ENCODE results near the gene ITGA4. TPM values are rescaled to one million over a fixed set of nuclear protein-coding genes. Genes with fewer than 3 reads are reported as not detected.
"Not testable (repeated sequence)": the region's sequence is repeated elsewhere in the genome, so short reads cannot be mapped to it uniquely, and the experiment has no call there.

Gene ITGA4
- 6.6 TPM for total RNA-seq
- long read RNA-seq, transcript ITGA4-201 (16 exons, 2,070 nt) = major isoform, 8 of 9 reads
- long read RNA-seq, partial matches to known transcripts = 0 of 9 reads
- long read RNA-seq, other reads (novel, unspliced or antisense) = 0 of 9 reads

DNA sequence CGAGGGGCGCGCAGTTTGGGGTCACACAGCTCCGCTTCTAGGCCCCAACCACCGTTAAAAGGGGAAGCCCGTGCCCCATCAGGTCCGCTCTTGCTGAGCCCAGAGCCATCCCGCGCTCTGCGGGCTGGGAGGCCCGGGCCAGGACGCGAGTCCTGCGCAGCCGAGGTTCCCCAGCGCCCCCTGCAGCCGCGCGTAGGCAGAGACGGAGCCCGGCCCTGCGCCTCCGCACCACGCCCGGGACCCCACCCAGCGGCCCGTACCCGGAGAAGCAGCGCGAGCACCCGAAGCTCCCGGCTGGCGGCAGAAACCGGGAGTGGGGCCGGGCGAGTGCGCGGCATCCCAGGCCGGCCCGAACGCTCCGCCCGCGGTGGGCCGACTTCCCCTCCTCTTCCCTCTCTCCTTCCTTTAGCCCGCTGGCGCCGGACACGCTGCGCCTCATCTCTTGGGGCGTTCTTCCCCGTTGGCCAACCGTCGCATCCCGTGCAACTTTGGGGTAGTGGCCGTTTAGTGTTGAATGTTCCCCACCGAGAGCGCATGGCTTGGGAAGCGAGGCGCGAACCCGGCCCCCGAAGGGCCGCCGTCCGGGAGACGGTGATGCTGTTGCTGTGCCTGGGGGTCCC, at the start of gene ITGA4:
TSS of gene ITGA4 (plus strand) at position 266 of the 620 bp plus-strand sequence. CDS start at position 535, 269 bp downstream.
- DNase-seq (ENCODE audit: low spot score) = peak; percentile 92

GRCh38 chr2:181408861-181409260, 48.3 kb upstream of the ITGA4 start:
- no peak for DNase-seq (ENCODE audit: low spot score)

- DNase-seq (ENCODE audit: low spot score) = no peak
Observed at GRCh38 chr2:181411105-181411849, 45.9 kb upstream of the ITGA4 start.

- DNase-seq (ENCODE audit: low spot score) = no peak
Observed at GRCh38 chr2:181419129-181419855, 37.9 kb upstream of the ITGA4 start.

- no peak for DNase-seq (ENCODE audit: low spot score)
Observed at GRCh38 chr2:181420259-181421130, 36.7 kb upstream of the ITGA4 start.

DNA sequence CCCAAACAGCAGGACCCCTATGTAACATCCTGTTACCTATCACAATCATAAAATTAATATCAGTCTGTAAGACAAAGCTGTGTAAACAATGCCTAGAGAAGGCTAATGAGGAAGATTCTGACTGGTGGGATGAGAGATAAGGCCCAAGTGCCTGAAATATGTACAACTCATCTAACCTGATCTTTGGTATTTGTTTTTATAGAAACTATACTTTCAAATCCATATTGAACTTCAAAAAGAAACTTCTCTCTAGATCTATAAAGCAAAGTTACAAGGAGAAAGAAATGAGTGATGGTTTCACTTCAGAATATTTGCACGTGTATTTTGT, 36.1 kb upstream of the ITGA4 start:
- DNase-seq (ENCODE audit: low spot score) = no peak

DNA sequence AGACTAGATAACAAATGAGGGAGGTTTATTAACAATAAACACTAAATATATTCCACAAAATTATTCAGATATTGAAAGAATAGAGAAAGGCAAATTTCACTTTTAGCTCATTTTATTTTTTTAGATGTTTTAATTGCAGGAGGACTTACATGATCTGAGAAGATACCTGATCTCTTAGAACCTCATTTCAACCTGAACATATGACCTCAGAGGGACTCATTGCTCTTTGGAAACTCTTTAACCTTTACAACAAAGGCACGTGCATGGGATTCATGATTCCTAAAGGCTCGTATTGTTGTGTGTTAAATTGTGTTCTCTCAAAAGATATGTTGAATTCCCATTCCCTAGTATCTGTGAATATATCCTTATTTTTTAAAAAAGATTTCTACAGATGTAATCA, 35.7 kb upstream of the ITGA4 start:
- no peak for DNase-seq (ENCODE audit: low spot score)

DNA sequence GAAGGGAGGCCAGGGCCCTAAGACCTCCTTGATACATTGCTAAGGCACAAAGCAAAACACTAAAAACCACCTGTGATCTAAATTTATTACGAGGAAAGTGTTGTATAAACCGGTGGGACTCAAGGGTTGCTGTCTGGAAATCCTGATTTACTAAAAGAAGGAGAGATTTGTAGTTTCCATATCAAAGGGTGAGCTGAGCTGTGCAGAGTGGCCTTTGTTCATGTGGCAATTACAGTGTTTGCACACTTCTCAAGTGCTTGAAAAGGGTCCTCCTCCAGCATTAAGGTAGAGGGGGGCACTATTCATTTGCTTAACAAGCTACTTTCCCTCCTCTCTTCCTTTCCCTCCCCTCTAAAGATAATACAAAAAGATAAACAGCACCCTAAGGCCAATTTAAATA, 30.5 kb upstream of the ITGA4 start:
- DNase-seq (ENCODE audit: low spot score) = no peak

DNA sequence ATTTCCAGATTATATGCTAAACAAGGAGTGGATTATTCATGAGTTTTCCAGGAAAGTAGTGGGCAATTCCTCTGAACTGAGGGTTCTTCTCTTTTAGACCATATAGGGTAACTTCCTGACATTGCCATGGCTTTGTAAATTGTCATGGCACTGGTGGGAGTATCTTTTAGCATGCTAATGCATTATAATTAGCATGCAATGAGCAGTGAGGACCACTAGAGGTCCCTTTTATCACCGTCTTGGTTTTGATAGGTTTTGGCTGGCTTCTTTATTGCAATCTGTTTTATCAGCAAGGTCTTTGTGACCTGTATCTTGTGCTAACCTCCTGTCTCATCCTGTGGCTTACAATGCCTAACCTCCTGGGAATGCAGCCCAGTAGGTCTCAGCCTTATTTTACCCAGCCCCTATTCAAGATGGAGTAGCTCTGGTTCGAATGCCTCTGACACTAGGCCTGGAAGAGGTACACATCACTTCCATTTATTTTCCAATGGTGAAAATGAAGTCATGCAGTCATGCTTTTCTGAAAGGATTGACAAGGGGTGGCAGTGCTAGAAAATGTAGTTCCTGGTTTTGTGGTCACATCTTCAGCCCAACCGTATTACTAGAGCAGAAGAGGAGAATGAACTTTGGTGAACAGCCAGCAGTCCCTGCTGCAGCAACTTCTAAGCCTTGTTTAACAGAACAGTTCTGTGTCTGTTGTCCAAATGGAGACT, 26.6 kb upstream of the ITGA4 start:
- no peak for DNase-seq (ENCODE audit: low spot score)

DNA sequence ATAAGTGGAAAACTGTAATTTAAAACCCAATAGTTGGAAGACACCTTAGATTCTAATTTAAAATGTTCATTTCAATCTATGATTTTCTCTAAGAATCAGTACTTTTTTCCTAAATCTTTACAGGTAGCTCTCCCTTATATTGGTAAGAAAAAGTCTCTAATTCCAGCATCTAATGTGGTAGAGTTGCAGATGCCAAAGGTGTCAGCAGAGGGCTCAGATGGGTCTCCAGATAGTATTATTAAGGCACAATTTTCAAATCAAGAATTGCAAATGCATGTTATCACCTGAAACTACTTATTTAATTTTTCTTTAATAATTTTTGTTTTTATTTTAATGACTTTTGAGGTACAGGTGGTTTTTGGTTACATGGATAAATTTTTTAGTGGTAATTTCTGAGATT, 25.5 kb upstream of the ITGA4 start:
- no peak for DNase-seq (ENCODE audit: low spot score)

DNA sequence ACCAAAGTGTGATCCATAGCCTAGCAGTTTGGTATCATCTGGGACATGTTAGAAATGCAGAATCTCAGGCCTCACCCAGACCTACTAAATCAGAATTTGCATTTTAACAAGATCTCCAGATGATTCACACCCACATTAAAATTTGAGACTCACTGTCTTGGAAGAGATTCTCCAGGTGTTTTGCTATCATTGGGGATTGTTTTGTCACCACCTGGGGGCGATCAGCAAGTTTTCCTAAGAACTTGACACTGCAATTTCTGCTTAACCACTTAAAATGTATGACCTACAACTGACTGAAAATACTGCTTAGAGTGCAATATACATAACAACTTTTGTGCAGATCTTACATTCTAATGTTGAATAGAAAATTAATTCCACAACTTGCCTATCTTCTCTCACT, 18.9 kb upstream of the ITGA4 start:
- DNase-seq (ENCODE audit: low spot score) = no peak

DNA sequence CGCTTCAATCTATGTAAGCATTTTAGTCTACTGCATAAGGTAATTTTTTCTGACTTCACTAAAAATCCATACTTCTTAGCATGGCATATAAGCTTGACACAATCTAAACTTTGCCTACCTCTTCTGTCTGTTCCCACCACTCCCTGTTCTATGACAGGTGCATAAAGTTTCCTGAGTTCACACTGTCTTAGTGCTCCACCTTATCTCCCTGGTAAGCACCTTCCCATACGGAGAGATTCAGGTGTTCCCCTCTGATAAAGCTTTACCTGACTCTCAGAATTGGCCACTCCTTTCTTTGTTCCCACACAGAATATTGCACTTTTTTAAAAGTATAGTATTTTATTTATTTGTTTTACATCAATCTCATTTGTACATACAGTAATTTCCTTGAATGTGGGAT, 16.8 kb upstream of the ITGA4 start:
- no peak for DNase-seq (ENCODE audit: low spot score)

GRCh38 chr2:181440919-181441318, 16.3 kb upstream of the ITGA4 start:
- no peak for DNase-seq (ENCODE audit: low spot score)

- DNase-seq (ENCODE audit: low spot score) = no peak
Observed at GRCh38 chr2:181441670-181442069, 15.5 kb upstream of the ITGA4 start.

DNA sequence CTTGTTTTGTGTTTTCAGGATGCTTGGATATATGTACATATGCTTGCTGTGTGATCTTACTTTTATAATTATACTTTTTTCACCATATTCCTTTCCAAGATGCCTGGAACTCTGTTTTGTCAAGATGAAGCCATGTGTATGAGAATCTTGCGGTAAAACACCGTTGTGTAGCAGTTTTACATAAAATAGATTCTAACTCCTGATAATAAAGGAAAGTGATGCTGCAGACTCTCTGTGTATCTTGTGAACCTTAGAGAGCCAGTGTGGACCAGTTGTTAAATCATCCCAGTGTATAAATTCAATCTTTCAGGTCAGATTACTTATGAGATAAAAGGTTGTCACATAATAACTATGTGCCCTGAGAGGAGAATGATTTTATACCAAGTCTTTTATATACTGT, 12.5 kb upstream of the ITGA4 start:
- no peak for DNase-seq (ENCODE audit: low spot score)

GRCh38 chr2:181446985-181447384, 10.2 kb upstream of the ITGA4 start:
- DNase-seq (ENCODE audit: low spot score) = no peak

GRCh38 chr2:181449278-181449677, 7.9 kb upstream of the ITGA4 start:
- not testable (repeated sequence) for DNase-seq (ENCODE audit: low spot score)

DNA sequence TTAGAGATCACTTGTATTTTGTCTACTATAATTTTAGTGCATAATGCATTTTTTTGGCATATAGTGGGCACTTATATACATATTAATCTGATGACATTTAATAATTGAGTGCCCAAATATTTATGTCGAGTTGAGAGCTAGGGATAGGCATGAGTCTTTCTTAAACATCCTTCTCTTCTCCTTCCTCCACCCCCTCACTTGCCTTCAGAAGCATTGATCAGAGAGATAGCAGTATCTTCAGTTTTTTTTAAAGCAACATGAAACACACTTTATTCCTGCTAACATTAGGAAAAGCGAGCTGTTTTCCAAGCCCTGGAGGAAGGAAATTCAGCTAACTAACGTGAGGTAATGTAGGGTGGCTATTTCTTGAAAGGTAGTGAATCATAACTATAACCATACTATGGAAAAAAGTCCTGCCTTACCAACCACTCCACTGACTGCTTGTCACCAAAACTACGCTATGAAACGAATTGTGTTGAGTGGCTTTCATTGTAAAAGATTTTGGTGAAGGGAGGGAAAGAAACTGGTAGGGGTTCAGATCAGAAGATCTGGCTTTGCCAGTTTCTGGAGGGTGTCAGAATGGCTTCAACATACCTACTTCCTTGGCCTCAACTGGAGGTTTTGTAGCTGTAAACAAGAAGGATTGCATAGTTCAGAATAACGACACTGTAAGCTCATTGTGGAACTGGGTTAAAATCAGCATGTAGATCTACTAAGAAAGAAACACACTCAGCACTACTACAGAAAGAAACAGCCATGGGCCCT, 2.3 kb upstream of the ITGA4 start:
- DNase-seq (ENCODE audit: low spot score) = no peak

- no peak for DNase-seq (ENCODE audit: low spot score)
Observed at GRCh38 chr2:181456660-181457120, 496 bp upstream of the ITGA4 start.
